HEK293 (cell line): Measurements from ENCODE around the gene EEF1AKMT3.

ENCODE experiments used
- CTCF ChIA-PET: fragments of 350-600 bp; formaldehyde crosslinking; extraction: SDS; loops from one replicate; lab custom pipeline; 2021; ENCODE audit warnings: antibody characterized with exemption; lab: Yijun Ruan, JAX
- POLR2A ChIA-PET: fragments of 300-600 bp; formaldehyde crosslinking; extraction: SDS; loops from one replicate; lab custom pipeline; 2020; ENCODE audit warnings: antibody characterized with exemption, inconsistent platforms; lab: Yijun Ruan, JAX
- H3K27ac ChIP-seq: fragments of 200-500 bp; sonication (Bioruptor generic); 2 replicates; pipeline ENCODE4 v1.5.1; 2014; ENCODE audit warnings: low read depth, low read length, control low read depth, inconsistent platforms; ENCODE audit errors: extremely low read depth
- H3K36me3 ChIP-seq, 2 experiments: fragments of 200-500 bp in 1 of 2; sonication (Bioruptor generic) in 1 of 2; 1 replicate in 1 of 2; 2 replicates in 1 of 2; pipeline ENCODE4 v1.5.1; 2014 to 2017; ENCODE audit warnings: inconsistent platforms in 2 of 2, low read length in 2 of 2; ENCODE audit not compliant: control insufficient read depth in 2 of 2, insufficient read depth in 1 of 2
- H3K4me1 ChIP-seq: fragments of 200-500 bp; sonication (Bioruptor generic); 2 replicates; pipeline ENCODE4 v1.5.1; 2014; ENCODE audit warnings: mild to moderate bottlenecking, low read length, inconsistent platforms; ENCODE audit not compliant: control insufficient read depth, insufficient read depth
- H3K4me3 ChIP-seq: 2 replicates; pipeline ENCODE4 v1.5.1; 2011; ENCODE audit warnings: low read depth, mild to moderate bottlenecking, control low read depth, low read length, moderate library complexity
- H3K9me3 ChIP-seq: fragments of 200-500 bp; sonication (Bioruptor generic); 2 replicates; pipeline ENCODE4 v1.5.1; 2014; ENCODE audit warnings: low read depth, low read length, inconsistent platforms; ENCODE audit not compliant: control insufficient read depth, insufficient read depth
- OSR2 ChIP-seq: fragments of 450-650 bp; formaldehyde crosslinking; IDR thresholded peaks from 2 replicates; pipeline ENCODE4 v1.5.1; 2016; ENCODE audit warnings: missing biosample characterization, missing genetic modification characterization
- REPIN1 ChIP-seq: fragments of 450-650 bp; formaldehyde crosslinking; IDR thresholded peaks from 2 replicates; pipeline ENCODE4 v1.5.1; 2017; ENCODE audit warnings: missing biosample characterization, missing genetic modification characterization, low read depth
- TCF7L2 ChIP-seq: IDR thresholded peaks from 2 replicates; pipeline ENCODE4 v1.6.1; 2011; ENCODE audit warnings: low read depth, mild to moderate bottlenecking, inconsistent platforms, low read length, moderate library complexity, borderline replicate concordance
- YY1 ChIP-seq: fragments of 450-650 bp; formaldehyde crosslinking; IDR thresholded peaks from 2 replicates; pipeline ENCODE4 v1.5.1; 2018; ENCODE audit warnings: missing biosample characterization, missing genetic modification characterization
- ZBTB8A ChIP-seq: fragments of 450-650 bp; formaldehyde crosslinking; IDR thresholded peaks from 2 replicates; pipeline ENCODE4 v1.5.1; 2016; ENCODE audit warnings: missing biosample characterization, missing genetic modification characterization
- ZNF140 ChIP-seq: fragments of 450-650 bp; formaldehyde crosslinking; IDR thresholded peaks from 2 replicates; pipeline ENCODE4 v1.5.1; 2016; ENCODE audit warnings: missing biosample characterization, missing genetic modification characterization
- ZNF366 ChIP-seq: fragments of 450-650 bp; formaldehyde crosslinking; conservative IDR thresholded peaks from 2 replicates; pipeline ENCODE4 v1.5.1; 2016; ENCODE audit warnings: missing biosample characterization, missing genetic modification characterization
- ZNF404 ChIP-seq: fragments of 450-650 bp; formaldehyde crosslinking; IDR thresholded peaks from 2 replicates; pipeline ENCODE4 v1.5.1; 2017; ENCODE audit warnings: missing biosample characterization, missing genetic modification characterization
- ZNF510 ChIP-seq: fragments of 450-650 bp; formaldehyde crosslinking; IDR thresholded peaks from 2 replicates; pipeline ENCODE4 v1.5.1; 2018; ENCODE audit warnings: mild to moderate bottlenecking, missing genetic modification characterization, missing biosample characterization; ENCODE audit not compliant: insufficient replicate concordance
- ZNF560 ChIP-seq: fragments of 450-650 bp; formaldehyde crosslinking; IDR thresholded peaks from 2 replicates; pipeline ENCODE4 v1.5.1; 2017; ENCODE audit warnings: missing biosample characterization, missing genetic modification characterization, borderline replicate concordance
- ZNF596 ChIP-seq: fragments of 450-650 bp; IDR thresholded peaks from 2 replicates; pipeline ENCODE4 v1.5.0; 2018; ENCODE audit warnings: missing biosample characterization, mild to moderate bottlenecking, missing genetic modification characterization, moderate library complexity
- ZNF610 ChIP-seq: fragments of 450-650 bp; formaldehyde crosslinking; IDR thresholded peaks from 2 replicates; pipeline ENCODE4 v1.5.1; 2016; ENCODE audit warnings: missing biosample characterization, missing genetic modification characterization, borderline replicate concordance
- ZNF785 ChIP-seq: fragments of 450-650 bp; formaldehyde crosslinking; IDR thresholded peaks from 2 replicates; pipeline ENCODE4 v1.5.1; 2016; ENCODE audit warnings: missing biosample characterization, missing genetic modification characterization
- ZSCAN16 ChIP-seq: fragments of 450-650 bp; formaldehyde crosslinking; IDR thresholded peaks from 2 replicates; pipeline ENCODE4 v1.5.1; 2016; ENCODE audit warnings: missing biosample characterization, missing genetic modification characterization
- TF ChIP-seq, protein P1 (sequence below): fragments of 450-650 bp; formaldehyde crosslinking; IDR thresholded peaks from 2 replicates; pipeline ENCODE4 v1.5.1; 2016; ENCODE audit warnings: missing biosample characterization, missing genetic modification characterization
- TF ChIP-seq, protein P2 (sequence below): fragments of 450-650 bp; formaldehyde crosslinking; IDR thresholded peaks from 2 replicates; pipeline ENCODE4 v1.5.1; 2016; ENCODE audit warnings: missing biosample characterization, missing genetic modification characterization, low read depth
- TF ChIP-seq, protein P3 (sequence below): fragments of 450-650 bp; formaldehyde crosslinking; IDR thresholded peaks from 2 replicates; pipeline ENCODE4 v1.5.1; 2016; ENCODE audit warnings: missing biosample characterization, missing genetic modification characterization
- TF ChIP-seq, protein P4 (sequence below): fragments of 450-650 bp; formaldehyde crosslinking; IDR thresholded peaks from 2 replicates; pipeline ENCODE4 v1.5.1; 2016; ENCODE audit warnings: missing biosample characterization, missing genetic modification characterization
- TF ChIP-seq, protein P5 (sequence below): IDR thresholded peaks from 2 replicates; pipeline ENCODE4 v1.6.1; 2011; ENCODE audit warnings: mild to moderate bottlenecking, low read depth, low read length, borderline replicate concordance
- TF ChIP-seq, protein P6 (sequence below): sonication (generic); formaldehyde crosslinking; IDR thresholded peaks from 2 replicates; pipeline ENCODE4 v1.8.1; 2022; ENCODE audit warnings: mild to moderate bottlenecking, moderate library complexity, missing genetic modification reagents
- TF ChIP-seq, protein P7 (sequence below): fragments of 450-650 bp; formaldehyde crosslinking; IDR thresholded peaks from 2 replicates; pipeline ENCODE4 v1.5.1; 2016; ENCODE audit warnings: missing biosample characterization, missing genetic modification characterization
- TF ChIP-seq, protein P8 (sequence below): fragments of 450-650 bp; formaldehyde crosslinking; IDR thresholded peaks from 2 replicates; pipeline ENCODE4 v1.5.1; 2016; ENCODE audit warnings: missing biosample characterization, missing genetic modification characterization
- TF ChIP-seq, protein P9 (sequence below): fragments of 450-650 bp; formaldehyde crosslinking; IDR thresholded peaks from 2 replicates; pipeline ENCODE4 v1.5.1; 2016; ENCODE audit warnings: missing biosample characterization, missing genetic modification characterization

Gene EEF1AKMT3

DNA sequence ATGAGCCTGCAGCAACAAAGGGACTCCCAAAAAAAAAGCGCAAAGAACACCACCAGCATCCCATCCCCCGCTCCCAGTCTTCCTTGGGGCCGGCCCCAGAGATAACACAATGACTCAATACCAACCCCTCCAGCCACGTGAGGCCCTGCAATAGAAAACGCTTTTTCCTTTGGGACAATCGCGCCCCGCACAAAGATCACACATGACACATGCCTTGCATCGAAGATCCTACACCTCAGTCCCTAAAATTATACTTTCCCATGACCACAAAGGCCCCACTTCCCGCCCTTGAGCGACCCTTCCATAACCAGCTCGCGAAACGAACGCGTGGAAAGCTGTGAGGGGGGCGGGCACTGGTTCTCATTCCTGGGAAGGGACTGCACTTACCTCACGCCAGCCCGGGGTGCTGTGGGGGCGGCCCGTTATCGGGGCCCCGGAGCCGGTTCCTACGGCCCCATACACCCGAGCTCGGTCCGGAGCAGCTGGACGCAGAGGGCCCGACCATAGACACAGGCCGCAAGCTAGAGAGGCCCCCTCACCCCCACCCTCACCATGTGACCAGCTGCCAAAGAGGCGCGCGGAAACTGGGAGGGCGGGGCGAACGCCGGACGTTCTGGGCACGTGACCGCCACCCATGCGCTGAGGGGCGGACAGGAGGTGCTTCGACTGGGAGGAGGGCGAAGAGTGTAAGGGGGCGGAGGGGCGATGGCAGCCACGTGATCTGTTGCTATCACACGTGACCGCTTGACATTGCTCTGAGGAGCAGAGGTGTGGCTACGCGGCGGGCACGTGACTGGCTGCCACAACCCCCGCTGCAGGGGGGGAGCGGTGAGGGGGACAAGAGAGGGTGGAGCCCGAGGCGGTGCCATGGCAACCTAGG is 20.4 kb upstream of the EEF1AKMT3 start, which contains the start of gene CDK4 (continued):
- TF ChIP-seq, protein P1, sequence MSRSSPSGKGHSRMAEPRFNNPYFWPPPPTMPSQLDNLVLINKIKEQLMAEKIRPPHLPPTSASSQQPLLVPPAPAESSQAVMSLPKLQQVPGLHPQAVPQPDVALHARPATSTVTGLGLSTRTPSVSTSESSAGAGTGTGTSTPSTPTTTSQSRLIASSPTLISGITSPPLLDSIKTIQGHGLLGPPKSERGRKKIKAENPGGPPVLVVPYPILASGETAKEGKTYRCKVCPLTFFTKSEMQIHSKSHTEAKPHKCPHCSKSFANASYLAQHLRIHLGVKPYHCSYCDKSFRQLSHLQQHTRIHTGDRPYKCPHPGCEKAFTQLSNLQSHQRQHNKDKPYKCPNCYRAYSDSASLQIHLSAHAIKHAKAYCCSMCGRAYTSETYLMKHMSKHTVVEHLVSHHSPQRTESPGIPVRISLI: no peak
- TF ChIP-seq ZNF366 (tag by site-specific recombination): peak; percentile 61; the same call in 1 of the 2 replicates
- no peak for TF ChIP-seq ZNF404 (tag by site-specific recombination)
- TF ChIP-seq TCF7L2: no peak
- TF ChIP-seq, protein P2, sequence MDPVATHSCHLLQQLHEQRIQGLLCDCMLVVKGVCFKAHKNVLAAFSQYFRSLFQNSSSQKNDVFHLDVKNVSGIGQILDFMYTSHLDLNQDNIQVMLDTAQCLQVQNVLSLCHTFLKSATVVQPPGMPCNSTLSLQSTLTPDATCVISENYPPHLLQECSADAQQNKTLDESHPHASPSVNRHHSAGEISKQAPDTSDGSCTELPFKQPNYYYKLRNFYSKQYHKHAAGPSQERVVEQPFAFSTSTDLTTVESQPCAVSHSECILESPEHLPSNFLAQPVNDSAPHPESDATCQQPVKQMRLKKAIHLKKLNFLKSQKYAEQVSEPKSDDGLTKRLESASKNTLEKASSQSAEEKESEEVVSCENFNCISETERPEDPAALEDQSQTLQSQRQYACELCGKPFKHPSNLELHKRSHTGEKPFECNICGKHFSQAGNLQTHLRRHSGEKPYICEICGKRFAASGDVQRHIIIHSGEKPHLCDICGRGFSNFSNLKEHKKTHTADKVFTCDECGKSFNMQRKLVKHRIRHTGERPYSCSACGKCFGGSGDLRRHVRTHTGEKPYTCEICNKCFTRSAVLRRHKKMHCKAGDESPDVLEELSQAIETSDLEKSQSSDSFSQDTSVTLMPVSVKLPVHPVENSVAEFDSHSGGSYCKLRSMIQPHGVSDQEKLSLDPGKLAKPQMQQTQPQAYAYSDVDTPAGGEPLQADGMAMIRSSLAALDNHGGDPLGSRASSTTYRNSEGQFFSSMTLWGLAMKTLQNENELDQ: no peak
- TF ChIP-seq, protein P3, sequence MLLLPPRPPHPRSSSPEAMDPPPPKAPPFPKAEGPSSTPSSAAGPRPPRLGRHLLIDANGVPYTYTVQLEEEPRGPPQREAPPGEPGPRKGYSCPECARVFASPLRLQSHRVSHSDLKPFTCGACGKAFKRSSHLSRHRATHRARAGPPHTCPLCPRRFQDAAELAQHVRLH (tag by site-specific recombination): peak; percentile 91
- no peak for TF ChIP-seq ZNF510 (tag by site-specific recombination)
- no peak for TF ChIP-seq ZNF560 (tag by site-specific recombination)
- no peak for TF ChIP-seq ZNF785 (tag by site-specific recombination)
- TF ChIP-seq ZSCAN16 (tag by site-specific recombination): no peak
- TF ChIP-seq, protein P4, sequence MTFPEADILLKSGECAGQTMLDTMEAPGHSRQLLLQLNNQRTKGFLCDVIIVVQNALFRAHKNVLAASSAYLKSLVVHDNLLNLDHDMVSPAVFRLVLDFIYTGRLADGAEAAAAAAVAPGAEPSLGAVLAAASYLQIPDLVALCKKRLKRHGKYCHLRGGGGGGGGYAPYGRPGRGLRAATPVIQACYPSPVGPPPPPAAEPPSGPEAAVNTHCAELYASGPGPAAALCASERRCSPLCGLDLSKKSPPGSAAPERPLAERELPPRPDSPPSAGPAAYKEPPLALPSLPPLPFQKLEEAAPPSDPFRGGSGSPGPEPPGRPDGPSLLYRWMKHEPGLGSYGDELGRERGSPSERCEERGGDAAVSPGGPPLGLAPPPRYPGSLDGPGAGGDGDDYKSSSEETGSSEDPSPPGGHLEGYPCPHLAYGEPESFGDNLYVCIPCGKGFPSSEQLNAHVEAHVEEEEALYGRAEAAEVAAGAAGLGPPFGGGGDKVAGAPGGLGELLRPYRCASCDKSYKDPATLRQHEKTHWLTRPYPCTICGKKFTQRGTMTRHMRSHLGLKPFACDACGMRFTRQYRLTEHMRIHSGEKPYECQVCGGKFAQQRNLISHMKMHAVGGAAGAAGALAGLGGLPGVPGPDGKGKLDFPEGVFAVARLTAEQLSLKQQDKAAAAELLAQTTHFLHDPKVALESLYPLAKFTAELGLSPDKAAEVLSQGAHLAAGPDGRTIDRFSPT (tag by site-specific recombination): peak; percentile 92
- peak; percentile 90 for TF ChIP-seq ZNF610

DNA sequence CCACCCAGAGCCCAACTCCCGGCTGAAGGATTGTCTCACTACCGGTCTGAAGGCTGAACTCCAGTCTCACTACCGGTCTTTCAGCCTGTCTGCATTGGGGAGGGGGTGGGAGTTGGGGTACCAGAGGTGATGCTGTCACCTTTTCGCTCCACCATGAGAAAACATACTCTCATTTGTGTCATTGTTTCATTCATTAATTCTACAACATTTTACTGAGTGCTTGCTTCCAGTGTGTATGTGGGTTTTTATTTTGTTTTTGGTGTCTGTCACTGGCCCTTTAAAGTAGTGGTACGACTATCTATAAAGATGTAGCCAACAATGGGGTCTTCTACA is 19.8 kb upstream of the EEF1AKMT3 start:
- Histone ChIP-seq H3K4me3 (peak overlapping the region; percentile 15; the same call in 1 of the 2 replicates), H3K27ac (no peak overlapping the region), H3K4me1 (peaks cover 16% of the 10 kb centered on the region), H3K36me3 (peaks cover 22 to 47% of the 10 kb centered on the region in 2 experiments), H3K9me3 (no peaks in the 10 kb centered on the region)
- ChIA-PET CTCF (no interaction called here), POLR2A (interaction anchor here (0.9 to 1.2 kb wide), 6 partner anchors 14 to 294 kb away, joined by 3 to 6 read pairs (median 4); partner anchors contain the start of genes DDIT3, EEF1AKMT3 and METTL1)
- TF ChIP-seq, protein P5, sequence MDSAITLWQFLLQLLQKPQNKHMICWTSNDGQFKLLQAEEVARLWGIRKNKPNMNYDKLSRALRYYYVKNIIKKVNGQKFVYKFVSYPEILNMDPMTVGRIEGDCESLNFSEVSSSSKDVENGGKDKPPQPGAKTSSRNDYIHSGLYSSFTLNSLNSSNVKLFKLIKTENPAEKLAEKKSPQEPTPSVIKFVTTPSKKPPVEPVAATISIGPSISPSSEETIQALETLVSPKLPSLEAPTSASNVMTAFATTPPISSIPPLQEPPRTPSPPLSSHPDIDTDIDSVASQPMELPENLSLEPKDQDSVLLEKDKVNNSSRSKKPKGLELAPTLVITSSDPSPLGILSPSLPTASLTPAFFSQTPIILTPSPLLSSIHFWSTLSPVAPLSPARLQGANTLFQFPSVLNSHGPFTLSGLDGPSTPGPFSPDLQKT: no peak
- TF ChIP-seq, protein P6, sequence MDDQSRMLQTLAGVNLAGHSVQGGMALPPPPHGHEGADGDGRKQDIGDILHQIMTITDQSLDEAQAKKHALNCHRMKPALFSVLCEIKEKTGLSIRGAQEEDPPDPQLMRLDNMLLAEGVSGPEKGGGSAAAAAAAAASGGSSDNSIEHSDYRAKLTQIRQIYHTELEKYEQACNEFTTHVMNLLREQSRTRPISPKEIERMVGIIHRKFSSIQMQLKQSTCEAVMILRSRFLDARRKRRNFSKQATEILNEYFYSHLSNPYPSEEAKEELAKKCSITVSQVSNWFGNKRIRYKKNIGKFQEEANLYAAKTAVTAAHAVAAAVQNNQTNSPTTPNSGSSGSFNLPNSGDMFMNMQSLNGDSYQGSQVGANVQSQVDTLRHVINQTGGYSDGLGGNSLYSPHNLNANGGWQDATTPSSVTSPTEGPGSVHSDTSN: no peak
- TF ChIP-seq, protein P7, sequence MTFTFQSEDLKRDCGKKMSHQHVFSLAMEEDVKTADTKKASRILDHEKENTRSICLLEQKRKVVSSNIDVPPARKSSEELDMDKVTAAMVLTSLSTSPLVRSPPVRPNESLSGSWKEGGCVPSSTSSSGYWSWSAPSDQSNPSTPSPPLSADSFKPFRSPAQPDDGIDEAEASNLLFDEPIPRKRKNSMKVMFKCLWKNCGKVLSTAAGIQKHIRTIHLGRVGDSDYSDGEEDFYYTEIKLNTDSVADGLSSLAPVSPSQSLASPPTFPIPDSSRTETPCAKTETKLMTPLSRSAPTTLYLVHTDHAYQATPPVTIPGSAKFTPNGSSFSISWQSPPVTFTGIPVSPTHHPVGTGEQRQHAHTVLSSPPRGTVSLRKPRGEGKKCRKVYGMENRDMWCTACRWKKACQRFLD (tag by site-specific recombination): no peak
- TF ChIP-seq, protein P8, sequence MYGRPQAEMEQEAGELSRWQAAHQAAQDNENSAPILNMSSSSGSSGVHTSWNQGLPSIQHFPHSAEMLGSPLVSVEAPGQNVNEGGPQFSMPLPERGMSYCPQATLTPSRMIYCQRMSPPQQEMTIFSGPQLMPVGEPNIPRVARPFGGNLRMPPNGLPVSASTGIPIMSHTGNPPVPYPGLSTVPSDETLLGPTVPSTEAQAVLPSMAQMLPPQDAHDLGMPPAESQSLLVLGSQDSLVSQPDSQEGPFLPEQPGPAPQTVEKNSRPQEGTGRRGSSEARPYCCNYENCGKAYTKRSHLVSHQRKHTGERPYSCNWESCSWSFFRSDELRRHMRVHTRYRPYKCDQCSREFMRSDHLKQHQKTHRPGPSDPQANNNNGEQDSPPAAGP: 0 out of 2 replicates have a peak, but pooled peaks have one; percentile 7
- TF ChIP-seq ZNF140 (no peak), REPIN1 (tag by site-specific recombination) (0 out of 2 replicates have a peak, but pooled peaks have one; percentile 17), OSR2 (tag by site-specific recombination) (peak; percentile 3; the same call in 1 of the 2 replicates), ZNF596 (no peak), ZBTB8A (tag by site-specific recombination) (peak; percentile 11; the same call in 1 of the 2 replicates), YY1 (tag by site-specific recombination) (no peak)
- TF ChIP-seq, protein P9, sequence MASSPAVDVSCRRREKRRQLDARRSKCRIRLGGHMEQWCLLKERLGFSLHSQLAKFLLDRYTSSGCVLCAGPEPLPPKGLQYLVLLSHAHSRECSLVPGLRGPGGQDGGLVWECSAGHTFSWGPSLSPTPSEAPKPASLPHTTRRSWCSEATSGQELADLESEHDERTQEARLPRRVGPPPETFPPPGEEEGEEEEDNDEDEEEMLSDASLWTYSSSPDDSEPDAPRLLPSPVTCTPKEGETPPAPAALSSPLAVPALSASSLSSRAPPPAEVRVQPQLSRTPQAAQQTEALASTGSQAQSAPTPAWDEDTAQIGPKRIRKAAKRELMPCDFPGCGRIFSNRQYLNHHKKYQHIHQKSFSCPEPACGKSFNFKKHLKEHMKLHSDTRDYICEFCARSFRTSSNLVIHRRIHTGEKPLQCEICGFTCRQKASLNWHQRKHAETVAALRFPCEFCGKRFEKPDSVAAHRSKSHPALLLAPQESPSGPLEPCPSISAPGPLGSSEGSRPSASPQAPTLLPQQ (tag by site-specific recombination): no peak
